ENCODE data around the gene ZFPM1. TPM values are rescaled to one million over a fixed set of nuclear protein-coding genes. Genes with fewer than 3 reads are reported as not detected.

ZFPM1 gene
- total RNA-seq, 4 donors from 2014 or later: 0.40 to 1.4 (median 0.59) TPM

- no peak for ATAC-seq
- Histone ChIP-seq H3K4me1 (peaks cover 0 to 41% (median 30%) of the 10 kb centered on the region in 3 donors), H3K36me3 (peaks cover 0 to 13% of the 10 kb centered on the region in 2 donors), H3K9me3 (no peaks in the 10 kb centered on the region), H3K27ac (no peak overlapping the region), H3K4me3 (no peak overlapping the region), H3K27me3 (peaks cover 4% of the 10 kb centered on the region)
- TF ChIP-seq POLR2A (IDR thresholded peaks at IDR 0.05) (no peak), CTCF (IDR thresholded peaks at IDR 0.05) (no peak), POLR2AphosphoS5 (IDR thresholded peaks at IDR 0.05) (no peak), EP300 (IDR thresholded peaks at IDR 0.05) (no peak)
- WGBS, 2 donors (ENCODE audit: low coverage in 1 of 2): no CpG with 5 or more reads among the region's 34 CpGs
Observed at GRCh38 chr16:88531931-88532433, 78.9 kb downstream of the ZFPM1 start.

GRCh38 chr16:88532434-88533241, 79.6 kb downstream of the ZFPM1 start:
- peak overlapping the region; percentile 28 to 81 for H3K4me3 ChIP-seq
- no peaks in the 10 kb centered on the region for H3K27me3 ChIP-seq
- peak overlapping the region in 3 of 4 donors; percentile 75 to 97 (median 84) for H3K27ac ChIP-seq
- H3K9me3 ChIP-seq: no peaks in the 10 kb centered on the region
- peaks cover 0 to 34% (median 23%) of the 10 kb centered on the region in 3 donors for H3K4me1 ChIP-seq
- peaks cover 0 to 13% of the 10 kb centered on the region in 2 donors for H3K36me3 ChIP-seq
- TF ChIP-seq POLR2AphosphoS5 (IDR thresholded peaks at IDR 0.05) (no peak), EP300 (IDR thresholded peaks at IDR 0.05) (no peak), CTCF (IDR thresholded peaks at IDR 0.05) (no peak), POLR2A (IDR thresholded peaks at IDR 0.05) (no peak)
- ATAC-seq: no peak
- no CpG with 5 or more reads among the region's 37 CpGs for WGBS, 2 donors (ENCODE audit: low coverage in 1 of 2)

- ATAC-seq: peak; percentile 43
- H3K4me1 ChIP-seq: peaks cover 0 to 30% (median 21%) of the 10 kb centered on the region in 3 donors
- H3K4me3 ChIP-seq: peak overlapping the region; percentile 28 to 81
- H3K36me3 ChIP-seq: peaks cover 0 to 13% of the 10 kb centered on the region in 2 donors
- H3K9me3 ChIP-seq: no peaks in the 10 kb centered on the region
- H3K27me3 ChIP-seq: peaks cover 5% of the 10 kb centered on the region
- WGBS, 2 donors (ENCODE audit: low coverage in 1 of 2): no CpG with 5 or more reads among the region's 79 CpGs
- peak overlapping the region in 3 of 4 donors; percentile 75 to 97 (median 84) for H3K27ac ChIP-seq
- no peak for TF ChIP-seq POLR2AphosphoS5 (IDR thresholded peaks at IDR 0.05)
- TF ChIP-seq CTCF (IDR thresholded peaks at IDR 0.05): peak in 1 of 4 experiments; percentile 9
- no peak for TF ChIP-seq POLR2A (IDR thresholded peaks at IDR 0.05)
Observed at GRCh38 chr16:88533381-88533917, 80.4 kb downstream of the ZFPM1 start.

GRCh38 chr16:88533932-88534637, 81.0 kb downstream of the ZFPM1 start:
- peaks cover 12% of the 10 kb centered on the region for H3K27me3 ChIP-seq
- peaks cover 0 to 13% of the 10 kb centered on the region in 2 donors for H3K36me3 ChIP-seq
- TF ChIP-seq POLR2A (IDR thresholded peaks at IDR 0.05): peak; percentile 57 to 66
- no peak for TF ChIP-seq EP300 (IDR thresholded peaks at IDR 0.05)
- peak in 3 of 4 experiments; percentile 15 to 40 (median 23) for TF ChIP-seq CTCF (IDR thresholded peaks at IDR 0.05)
- peak; percentile 15 for TF ChIP-seq POLR2AphosphoS5 (IDR thresholded peaks at IDR 0.05)
- H3K9me3 ChIP-seq: no peaks in the 10 kb centered on the region
- H3K4me3 ChIP-seq: peak overlapping the region; percentile 71 to 81
- ATAC-seq: peak; percentile 83
- H3K27ac ChIP-seq: peak overlapping the region; percentile 68 to 97 (median 87)
- H3K4me1 ChIP-seq: peaks cover 0 to 30% (median 21%) of the 10 kb centered on the region in 3 donors
- no CpG with 5 or more reads among the region's 114 CpGs for WGBS, 2 donors (ENCODE audit: low coverage in 1 of 2)
